ENCODE measurements around the gene ARHGEF28.

ARHGEF28 gene

DNA sequence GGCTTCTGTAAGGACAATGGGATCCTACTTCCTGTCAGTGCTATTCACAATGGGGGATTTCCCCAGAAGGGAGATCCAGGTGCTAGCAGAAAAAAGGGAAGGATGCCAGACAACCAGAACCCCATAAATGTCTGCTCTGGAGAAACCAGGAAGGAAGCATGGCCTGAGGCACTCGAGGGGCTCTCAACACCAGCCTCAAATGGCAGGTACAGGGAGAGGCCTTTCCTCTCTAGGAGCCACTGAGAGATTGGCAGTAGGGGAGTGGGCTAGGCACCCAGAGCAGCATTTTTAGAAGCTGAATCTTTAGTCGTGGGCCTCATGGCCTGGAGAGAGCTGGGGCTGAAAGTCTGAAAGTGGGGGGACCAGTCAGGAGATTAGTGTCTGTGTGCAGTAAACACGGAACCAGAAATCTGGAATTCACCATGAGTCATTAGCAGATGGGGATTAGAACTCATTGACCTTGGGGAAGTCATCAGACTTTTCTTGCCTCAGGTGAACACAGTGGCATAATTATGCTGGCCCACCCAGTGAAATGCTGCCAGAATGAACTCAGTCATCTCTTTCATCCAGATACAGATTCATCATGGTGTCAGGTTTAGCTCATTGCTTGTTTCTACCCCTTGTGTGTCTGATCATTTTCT is 28.3 kb downstream of the ARHGEF28 start:
- DNase-seq (ENCODE audit: low read depth) = no peak
- no peak overlapping the region for H3K4me3 ChIP-seq (ENCODE audit: low read depth, low read length)
- TF ChIP-seq, protein P1, sequence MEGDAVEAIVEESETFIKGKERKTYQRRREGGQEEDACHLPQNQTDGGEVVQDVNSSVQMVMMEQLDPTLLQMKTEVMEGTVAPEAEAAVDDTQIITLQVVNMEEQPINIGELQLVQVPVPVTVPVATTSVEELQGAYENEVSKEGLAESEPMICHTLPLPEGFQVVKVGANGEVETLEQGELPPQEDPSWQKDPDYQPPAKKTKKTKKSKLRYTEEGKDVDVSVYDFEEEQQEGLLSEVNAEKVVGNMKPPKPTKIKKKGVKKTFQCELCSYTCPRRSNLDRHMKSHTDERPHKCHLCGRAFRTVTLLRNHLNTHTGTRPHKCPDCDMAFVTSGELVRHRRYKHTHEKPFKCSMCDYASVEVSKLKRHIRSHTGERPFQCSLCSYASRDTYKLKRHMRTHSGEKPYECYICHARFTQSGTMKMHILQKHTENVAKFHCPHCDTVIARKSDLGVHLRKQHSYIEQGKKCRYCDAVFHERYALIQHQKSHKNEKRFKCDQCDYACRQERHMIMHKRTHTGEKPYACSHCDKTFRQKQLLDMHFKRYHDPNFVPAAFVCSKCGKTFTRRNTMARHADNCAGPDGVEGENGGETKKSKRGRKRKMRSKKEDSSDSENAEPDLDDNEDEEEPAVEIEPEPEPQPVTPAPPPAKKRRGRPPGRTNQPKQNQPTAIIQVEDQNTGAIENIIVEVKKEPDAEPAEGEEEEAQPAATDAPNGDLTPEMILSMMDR (IDR thresholded peaks at IDR 0.05; ENCODE audit: low read depth, low read length, missing control alignments) = no peak

DNA sequence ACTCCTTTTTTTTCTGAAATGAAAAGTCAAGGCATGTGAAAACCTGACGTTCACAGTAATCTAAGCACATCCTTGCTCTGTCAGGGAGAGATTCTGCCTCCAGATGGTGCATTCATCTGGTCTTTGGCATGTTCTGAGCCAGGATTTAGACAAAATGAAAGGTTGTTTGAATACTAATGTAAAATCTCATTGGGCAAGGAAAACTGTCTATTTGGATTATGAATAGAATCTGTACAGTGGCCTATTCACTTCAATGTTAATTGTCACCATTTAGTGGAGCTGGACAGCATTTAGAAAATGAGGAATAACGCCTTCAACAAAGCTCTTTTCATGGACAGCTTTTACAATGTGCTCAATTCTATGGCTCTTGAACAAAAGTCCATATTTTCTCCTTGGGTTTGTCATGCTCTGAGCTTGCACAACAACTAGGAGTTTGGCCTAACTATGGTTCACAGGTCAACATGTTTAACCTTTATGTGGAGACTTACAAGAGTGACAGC is 28.9 kb downstream of the ARHGEF28 start:
- DNase-seq (ENCODE audit: low read depth) = no peak
- H3K4me3 ChIP-seq (ENCODE audit: low read depth, low read length) = no peak overlapping the region
- TF ChIP-seq, protein P1 (IDR thresholded peaks at IDR 0.05; ENCODE audit: low read depth, low read length, missing control alignments) = no peak

DNA sequence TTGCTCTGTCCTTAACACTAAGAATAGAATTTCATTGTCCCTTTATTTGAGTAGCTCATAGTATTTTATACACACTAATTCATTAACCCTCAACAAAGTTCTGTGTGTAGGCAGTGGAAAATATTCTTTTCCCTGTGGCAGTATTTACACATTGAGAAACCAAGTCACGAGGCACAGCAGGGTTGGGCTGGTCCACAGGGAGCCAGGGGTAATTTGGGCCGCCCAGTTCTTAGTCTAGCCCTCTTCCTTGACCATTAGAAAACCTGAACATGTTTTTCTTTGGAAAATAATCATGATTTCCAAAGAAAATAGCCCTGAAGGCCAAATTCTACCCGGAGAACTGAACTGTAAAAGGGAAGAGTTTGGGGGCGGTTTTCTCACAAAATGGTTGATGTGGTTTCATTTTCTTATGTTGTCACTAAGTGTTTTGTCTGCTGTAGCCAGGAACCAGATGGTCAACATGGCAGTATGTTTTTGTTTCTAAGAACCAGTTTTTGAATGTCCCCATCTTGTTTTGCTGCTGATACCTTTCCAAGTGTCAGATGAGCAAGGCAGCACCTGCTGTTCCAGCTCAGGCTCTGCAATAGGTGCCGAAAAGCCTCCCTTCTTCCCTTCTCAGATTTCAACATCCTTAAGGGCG is 29.6 kb downstream of the ARHGEF28 start:
- H3K4me3 ChIP-seq (ENCODE audit: low read depth, low read length) = no peak overlapping the region
- TF ChIP-seq, protein P1 (IDR thresholded peaks at IDR 0.05; ENCODE audit: low read depth, low read length, missing control alignments) = no peak
- no peak for DNase-seq (ENCODE audit: low read depth)

DNA sequence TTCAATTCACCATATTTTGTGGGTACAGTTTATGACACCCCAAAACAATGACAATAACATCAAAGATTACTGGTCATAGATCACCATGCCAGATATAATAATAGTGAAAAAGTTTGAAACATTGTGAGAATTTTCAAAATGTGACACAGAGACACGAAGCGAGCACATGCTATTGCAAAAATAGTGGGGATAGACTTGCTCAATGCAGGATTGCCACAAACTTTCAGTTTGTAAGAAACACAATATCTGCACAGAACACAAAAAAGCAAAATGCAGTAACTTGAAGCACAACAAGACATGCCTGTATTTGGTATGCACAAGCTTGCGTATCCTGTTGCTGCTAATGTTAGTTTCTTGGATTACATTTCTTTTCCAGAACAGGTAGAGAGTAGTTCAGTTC is 35.8 kb downstream of the ARHGEF28 start:
- H3K4me3 ChIP-seq (ENCODE audit: low read depth, low read length) = no peak overlapping the region
- TF ChIP-seq, protein P1 (IDR thresholded peaks at IDR 0.05; ENCODE audit: low read depth, low read length, missing control alignments) = no peak
- DNase-seq (ENCODE audit: low read depth) = no peak

DNA sequence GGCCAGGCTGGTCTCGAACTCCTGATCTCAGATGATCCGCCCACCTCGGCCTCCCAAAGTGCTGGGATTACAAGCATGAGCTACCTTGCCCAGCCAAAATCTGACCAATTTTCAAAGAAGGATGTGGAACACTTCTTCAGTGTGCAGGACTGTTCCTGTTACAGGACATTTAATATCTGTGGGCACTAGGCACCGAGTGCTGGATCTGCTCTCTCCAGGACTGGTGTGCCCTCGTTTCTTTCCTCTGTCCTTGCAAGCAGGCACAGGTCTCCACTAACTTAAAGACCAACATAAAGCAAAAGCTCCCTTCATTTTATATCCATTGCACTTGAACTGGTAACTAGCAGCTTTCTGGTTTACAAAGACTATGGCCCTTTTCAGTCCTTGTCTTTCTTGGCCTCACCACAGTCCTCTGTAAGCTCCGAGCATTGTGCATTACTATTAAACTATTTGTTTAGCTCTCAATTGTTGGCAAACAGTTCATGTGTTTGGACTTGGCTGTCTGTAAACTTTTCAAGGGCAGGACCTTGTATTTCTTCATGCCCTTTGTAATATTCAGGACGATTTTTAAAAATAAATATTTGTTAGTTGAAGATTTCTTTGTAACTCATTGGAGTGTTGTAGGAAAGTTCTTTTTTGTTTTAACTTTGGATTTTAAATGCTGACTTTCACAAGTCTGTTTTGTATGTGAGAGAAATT is 37.3 kb downstream of the ARHGEF28 start:
- TF ChIP-seq, protein P1 (IDR thresholded peaks at IDR 0.05; ENCODE audit: low read depth, low read length, missing control alignments) = no peak
- DNase-seq (ENCODE audit: low read depth) = no peak
- H3K4me3 ChIP-seq (ENCODE audit: low read depth, low read length) = no peak overlapping the region

DNA sequence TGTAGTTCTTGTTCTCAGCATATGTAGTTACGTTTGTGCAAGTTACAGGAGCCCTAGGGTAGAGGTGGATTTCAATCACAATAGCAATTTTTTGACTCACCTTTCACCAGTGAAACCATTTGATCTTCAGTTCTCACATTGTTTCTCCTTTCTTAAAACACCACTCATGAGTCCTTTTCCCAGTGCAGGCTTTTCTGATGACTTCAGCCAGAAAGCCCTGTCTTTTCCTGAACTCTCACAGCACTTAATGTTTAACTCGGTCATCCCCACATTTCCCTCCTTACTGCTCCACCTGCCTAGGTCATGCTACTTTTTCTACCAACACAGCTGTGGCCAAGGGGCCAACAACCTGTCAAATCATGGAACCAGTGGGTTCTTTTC is 37.9 kb downstream of the ARHGEF28 start:
- TF ChIP-seq, protein P1 (IDR thresholded peaks at IDR 0.05; ENCODE audit: low read depth, low read length, missing control alignments) = no peak
- no peak overlapping the region for H3K4me3 ChIP-seq (ENCODE audit: low read depth, low read length)
- no peak for DNase-seq (ENCODE audit: low read depth)

Measured in GM12864 (cell line).